ENCODE data around the gene TRIM9. TPM values are rescaled to one million over a fixed set of nuclear protein-coding genes. Genes with fewer than 3 reads are reported as not detected.

The TRIM9 gene
- total RNA-seq, 1 donor from 2014 or later, result 2.2 TPM

- Histone ChIP-seq H3K27ac (peak overlapping the region; percentile 23), H3K4me1 (peaks cover 27% of the 10 kb centered on the region), H3K4me3 (no peak overlapping the region), H3K27me3 (no peaks in the 10 kb centered on the region), H3K36me3 (no peaks in the 10 kb centered on the region), H3K9me3 (no peaks in the 10 kb centered on the region)
- no peak for DNase-seq (ENCODE audit: extremely low spot score in 2 of 2)
- no peak for TF ChIP-seq POLR2AphosphoS5 (IDR thresholded peaks at IDR 0.05; ENCODE audit: insufficient read depth in 1 of 2, low read depth in 1 of 2)
- TF ChIP-seq CTCF (IDR thresholded peaks at IDR 0.05), result no peak
- no peak for TF ChIP-seq POLR2A (IDR thresholded peaks at IDR 0.05)
- intact Hi-C loops (cut with DNase I), result no loop called here
Observed at GRCh38 chr14:51006324-51006723, 88.6 kb downstream of the TRIM9 start.

GRCh38 chr14:51004801-51005526 is 89.9 kb downstream of the TRIM9 start:
- Histone ChIP-seq H3K4me1 (peaks cover 27% of the 10 kb centered on the region), H3K27ac (peak overlapping the region; percentile 23), H3K36me3 (no peaks in the 10 kb centered on the region), H3K4me3 (no peak overlapping the region), H3K27me3 (no peaks in the 10 kb centered on the region), H3K9me3 (no peaks in the 10 kb centered on the region)
- DNase-seq (ENCODE audit: extremely low spot score in 2 of 2), result no peak
- intact Hi-C loops (cut with DNase I), result no loop called here
- TF ChIP-seq CTCF (IDR thresholded peaks at IDR 0.05), result no peak
- no peak for TF ChIP-seq POLR2A (IDR thresholded peaks at IDR 0.05)
- TF ChIP-seq POLR2AphosphoS5 (IDR thresholded peaks at IDR 0.05; ENCODE audit: insufficient read depth in 1 of 2, low read depth in 1 of 2), result no peak

- Histone ChIP-seq H3K4me3 (no peak overlapping the region), H3K9me3 (no peaks in the 10 kb centered on the region), H3K27ac (no peak overlapping the region), H3K4me1 (peaks cover 26% of the 10 kb centered on the region), H3K27me3 (no peaks in the 10 kb centered on the region), H3K36me3 (no peaks in the 10 kb centered on the region)
- no peak for DNase-seq (ENCODE audit: extremely low spot score in 2 of 2)
- TF ChIP-seq POLR2A (IDR thresholded peaks at IDR 0.05), result no peak
- TF ChIP-seq CTCF (IDR thresholded peaks at IDR 0.05), result no peak
- TF ChIP-seq POLR2AphosphoS5 (IDR thresholded peaks at IDR 0.05; ENCODE audit: insufficient read depth in 1 of 2, low read depth in 1 of 2), result no peak
- intact Hi-C loops (cut with DNase I), result no loop called here
Observed at GRCh38 chr14:51004352-51004800, 90.5 kb downstream of the TRIM9 start.

- intact Hi-C loops (cut with DNase I), result no loop called here
- TF ChIP-seq CTCF (IDR thresholded peaks at IDR 0.05) (no peak), POLR2A (IDR thresholded peaks at IDR 0.05) (no peak), POLR2AphosphoS5 (IDR thresholded peaks at IDR 0.05; ENCODE audit: insufficient read depth in 1 of 2, low read depth in 1 of 2) (no peak)
- H3K4me1 ChIP-seq, result peaks cover 16% of the 10 kb centered on the region
- DNase-seq (ENCODE audit: extremely low spot score in 2 of 2), result no peak
- no peak overlapping the region for H3K4me3 ChIP-seq
- no peaks in the 10 kb centered on the region for H3K27me3 ChIP-seq
- H3K36me3 ChIP-seq, result no peaks in the 10 kb centered on the region
- no peaks in the 10 kb centered on the region for H3K9me3 ChIP-seq
- H3K27ac ChIP-seq, result no peak overlapping the region
Observed at GRCh38 chr14:51002406-51002999, 92.4 kb downstream of the TRIM9 start.

- no peak for DNase-seq (ENCODE audit: extremely low spot score in 2 of 2)
Observed at GRCh38 chr14:51000566-51000965, 94.3 kb downstream of the TRIM9 start.

More at GRCh38 chr14:51000566-51000965, 94.3 kb downstream of the TRIM9 start:
- Histone ChIP-seq H3K4me3 (no peak overlapping the region), H3K27me3 (no peaks in the 10 kb centered on the region), H3K27ac (no peak overlapping the region), H3K36me3 (no peaks in the 10 kb centered on the region), H3K9me3 (no peaks in the 10 kb centered on the region), H3K4me1 (no peaks in the 10 kb centered on the region)
- TF ChIP-seq CTCF (IDR thresholded peaks at IDR 0.05) (no peak), POLR2A (IDR thresholded peaks at IDR 0.05) (no peak), POLR2AphosphoS5 (IDR thresholded peaks at IDR 0.05; ENCODE audit: insufficient read depth in 1 of 2, low read depth in 1 of 2) (no peak)
- intact Hi-C loops (cut with DNase I), result no loop called here

Measured in vagina (tissue), 2 donors.